ENCODE results near the gene VWA3B. TPM values are rescaled to one million over a fixed set of nuclear protein-coding genes. Genes with fewer than 3 reads are reported as not detected.

VWA3B gene
- polyA plus RNA-seq, 3 donors: not detected

- Histone ChIP-seq H3K36me3 (replicated peaks in 1 of 2; ENCODE audit: control insufficient read depth in 1 of 2, insufficient read depth in 2 of 2, low read length in 2 of 2) (no peaks in the 10 kb centered on the region), H3K27me3 (ENCODE audit: control insufficient read depth in 2 of 2, insufficient read depth in 2 of 2, low read length in 2 of 2) (peaks cover 2 to 5% of the 10 kb centered on the region in 2 donors), H3K4me1 (ENCODE audit: control insufficient read depth in 1 of 2, insufficient read depth in 2 of 2, low read length in 2 of 2) (no peaks in the 10 kb centered on the region), H3K9me3 (replicated peaks in 1 of 2; ENCODE audit: control insufficient read depth in 1 of 2, insufficient read depth in 1 of 2, low read length in 2 of 2) (no peaks in the 10 kb centered on the region), H3K4me2 (replicated peaks; ENCODE audit: extremely low read depth, low read length, poor library complexity, severe bottlenecking) (no peak overlapping the region), H3K79me2 (ENCODE audit: insufficient read depth, low read length) (no peaks in the 10 kb centered on the region), H3K4me3 (replicated peaks in 1 of 3; ENCODE audit: low read depth in 2 of 3, low read length in 3 of 3) (no peak overlapping the region), H4K20me1 (ENCODE audit: insufficient read depth, low read length) (no peaks in the 10 kb centered on the region), H3K9ac (ENCODE audit: insufficient read depth, low read length, poor library complexity, severe bottlenecking) (no peak overlapping the region), H2AFZ (ENCODE audit: insufficient read depth, low read depth, low read length, poor library complexity, severe bottlenecking) (no peak overlapping the region), H3K27ac (ENCODE audit: low read depth in 1 of 2, low read length in 2 of 2) (no peak overlapping the region)
- Mint-ChIP-seq H3K27me3 (ENCODE audit: low read depth in 3 of 3) (peaks cover 5 to 10% (median 8%) of the 10 kb centered on the region in 3 donors), H3K4me1 (no peaks in the 10 kb centered on the region), H3K9me3 (peaks cover 0 to 8% (median 4%) of the 10 kb centered on the region in 7 donors), H3K36me3 (no peaks in the 10 kb centered on the region), H3K27ac (no peak overlapping the region), H3K4me3 (no peak overlapping the region)
- WGBS (ENCODE audit: insufficient coverage): 82% methylated on average over 2 of the region's 6 CpGs
- no peak for DNase-seq
- intact Hi-C loops (cut with micrococcal nuclease): no loop called here
- no peak for TF ChIP-seq CTCF (IDR thresholded peaks at IDR 0.05)
These were observed 26.7 kb upstream of the VWA3B start for GRCh38 chr2:98060277-98060676.

GRCh38 chr2:98063291-98063854, 23.6 kb upstream of the VWA3B start:
- H3K27me3 ChIP-seq (ENCODE audit: control insufficient read depth in 2 of 2, insufficient read depth in 2 of 2, low read length in 2 of 2): peaks cover 0 to 5% of the 10 kb centered on the region in 2 donors
- no peaks in the 10 kb centered on the region for H3K79me2 ChIP-seq (ENCODE audit: insufficient read depth, low read length)
- 100% methylated on average over 1 of the region's 4 CpGs for WGBS (ENCODE audit: insufficient coverage)
- intact Hi-C loops (cut with micrococcal nuclease): no loop called here
- H3K4me3 Mint-ChIP-seq: no peak overlapping the region
- H3K4me1 ChIP-seq (ENCODE audit: control insufficient read depth in 1 of 2, insufficient read depth in 2 of 2, low read length in 2 of 2): no peaks in the 10 kb centered on the region
- H3K4me2 ChIP-seq (replicated peaks; ENCODE audit: extremely low read depth, low read length, poor library complexity, severe bottlenecking): no peak overlapping the region
- H3K4me1 Mint-ChIP-seq: no peaks in the 10 kb centered on the region
- H3K36me3 Mint-ChIP-seq: no peaks in the 10 kb centered on the region
- no peak overlapping the region for H3K27ac Mint-ChIP-seq
- no peak for TF ChIP-seq CTCF (IDR thresholded peaks at IDR 0.05)
- no peak overlapping the region for H3K27ac ChIP-seq (ENCODE audit: low read depth in 1 of 2, low read length in 2 of 2)
- H3K4me3 ChIP-seq (replicated peaks in 1 of 3; ENCODE audit: low read depth in 2 of 3, low read length in 3 of 3): no peak overlapping the region
- H3K9me3 Mint-ChIP-seq: peaks cover 0 to 8% (median 3%) of the 10 kb centered on the region in 7 donors
- DNase-seq: no peak
- no peaks in the 10 kb centered on the region for H3K9me3 ChIP-seq (replicated peaks in 1 of 2; ENCODE audit: control insufficient read depth in 1 of 2, insufficient read depth in 1 of 2, low read length in 2 of 2)
- H2AFZ ChIP-seq (ENCODE audit: insufficient read depth, low read depth, low read length, poor library complexity, severe bottlenecking): no peak overlapping the region
- H3K36me3 ChIP-seq (replicated peaks in 1 of 2; ENCODE audit: control insufficient read depth in 1 of 2, insufficient read depth in 2 of 2, low read length in 2 of 2): no peaks in the 10 kb centered on the region
- no peaks in the 10 kb centered on the region for H4K20me1 ChIP-seq (ENCODE audit: insufficient read depth, low read length)
- no peak overlapping the region for H3K9ac ChIP-seq (ENCODE audit: insufficient read depth, low read length, poor library complexity, severe bottlenecking)
- H3K27me3 Mint-ChIP-seq (ENCODE audit: low read depth in 3 of 3): peaks cover 6 to 8% (median 6%) of the 10 kb centered on the region in 3 donors

Measured in CD14-positive monocyte (primary cell).